KMS-11 (cell line): Measurements from ENCODE around the gene NPPC.
"Not testable (repeated sequence)": the region's sequence is repeated elsewhere in the genome, so short reads cannot be mapped to it uniquely, and the experiment has no call there.

Source experiments
- H2AFZ ChIP-seq: fragments of 200-600 bp; sonication (generic); 2 replicates; pipeline ENCODE4 v1.6.1; 2016; ENCODE audit warnings: antibody characterized with exemption, mixed run types, low read depth
- H3K27ac ChIP-seq: fragments of 200-600 bp; sonication (generic); 2 replicates; pipeline ENCODE4 v1.6.1; 2016; ENCODE audit warnings: mild to moderate bottlenecking, mixed run types
- H3K27me3 ChIP-seq: fragments of 200-600 bp; sonication (generic); 2 replicates; pipeline ENCODE4 v1.6.1; 2017; ENCODE audit warnings: mild to moderate bottlenecking, low read depth, mixed run types, moderate library complexity; ENCODE audit not compliant: insufficient read depth
- H3K36me3 ChIP-seq: fragments of 200-600 bp; sonication (generic); 2 replicates; pipeline ENCODE4 v1.6.1; 2017; ENCODE audit warnings: mild to moderate bottlenecking, mixed run types; ENCODE audit not compliant: insufficient read depth
- H3K4me1 ChIP-seq: fragments of 200-600 bp; sonication (generic); 2 replicates; pipeline ENCODE4 v1.6.1; 2016; ENCODE audit warnings: mild to moderate bottlenecking, low read depth, mixed run types; ENCODE audit not compliant: poor library complexity, severe bottlenecking
- H3K4me2 ChIP-seq: fragments of 200-600 bp; sonication (generic); 2 replicates; pipeline ENCODE4 v1.7.0; 2016; ENCODE audit warnings: mild to moderate bottlenecking, mixed run types
- H3K4me3 ChIP-seq: fragments of 200-600 bp; sonication (generic); IDR thresholded peaks from 2 replicates; pipeline ENCODE4 v1.6.1; 2017; ENCODE audit warnings: low read depth, low read length, mixed read lengths; ENCODE audit not compliant: insufficient read depth
- H3K79me2 ChIP-seq: fragments of 200-600 bp; sonication (generic); 2 replicates; pipeline ENCODE4 v1.6.1; 2016; ENCODE audit warnings: low read depth, mixed run types; ENCODE audit not compliant: insufficient read depth
- H3K9ac ChIP-seq: fragments of 200-600 bp; sonication (generic); 2 replicates; pipeline ENCODE4 v1.6.1; 2016; ENCODE audit warnings: mild to moderate bottlenecking, mixed run types
- H4K20me1 ChIP-seq: fragments of 200-600 bp; sonication (generic); 2 replicates; pipeline ENCODE4 v1.6.1; 2016; ENCODE audit warnings: mild to moderate bottlenecking, mixed run types; ENCODE audit not compliant: insufficient read depth
- CTCF ChIP-seq: fragments of 200-600 bp; sonication (generic); conservative IDR thresholded peaks from 2 replicates; pipeline ENCODE4 v1.6.1; 2017; ENCODE audit warnings: low read depth, mild to moderate bottlenecking, antibody characterized with exemption, low read length, moderate library complexity, mixed read lengths

Gene NPPC

GRCh38 chr2:231957913-231958763, 31.9 kb upstream of the NPPC start:
- Histone ChIP-seq H2AFZ (no peak overlapping the region), H3K36me3 (no peaks in the 10 kb centered on the region), H3K4me1 (peaks cover 4% of the 10 kb centered on the region), H3K27ac (no peak overlapping the region), H4K20me1 (no peaks in the 10 kb centered on the region), H3K9ac (no peak overlapping the region), H3K27me3 (no peaks in the 10 kb centered on the region), H3K4me2 (no peak overlapping the region), H3K4me3 (no peak overlapping the region), H3K79me2 (peaks cover 14% of the 10 kb centered on the region)
- TF ChIP-seq CTCF: no peak

GRCh38 chr2:231955758-231956472, 29.7 kb upstream of the NPPC start:
- H3K79me2 ChIP-seq: no peaks in the 10 kb centered on the region
- peaks cover 2% of the 10 kb centered on the region for H3K4me1 ChIP-seq

GRCh38 chr2:231951452-231952035, 25.3 kb upstream of the NPPC start:
- Histone ChIP-seq H3K9ac (no peak overlapping the region), H3K27ac (no peak overlapping the region), H3K36me3 (no peaks in the 10 kb centered on the region), H2AFZ (no peak overlapping the region), H3K79me2 (no peaks in the 10 kb centered on the region), H3K4me2 (no peak overlapping the region), H3K27me3 (no peaks in the 10 kb centered on the region), H3K4me3 (no peak overlapping the region), H3K4me1 (no peaks in the 10 kb centered on the region), H4K20me1 (no peaks in the 10 kb centered on the region)
- TF ChIP-seq CTCF: no peak

More at GRCh38 chr2:231955758-231956472, 29.7 kb upstream of the NPPC start:
- Histone ChIP-seq H2AFZ (no peak overlapping the region), H3K27ac (no peak overlapping the region), H3K27me3 (no peaks in the 10 kb centered on the region), H3K4me2 (no peak overlapping the region), H3K36me3 (no peaks in the 10 kb centered on the region), H4K20me1 (no peaks in the 10 kb centered on the region), H3K4me3 (no peak overlapping the region), H3K9ac (no peak overlapping the region)
- no peak for TF ChIP-seq CTCF

- no peak overlapping the region for H3K4me3 ChIP-seq
- no peaks in the 10 kb centered on the region for H3K4me1 ChIP-seq
Measured at GRCh38 chr2:231947694-231948093, 21.5 kb upstream of the NPPC start.

GRCh38 chr2:231947112-231947511, 20.9 kb upstream of the NPPC start:
- H3K4me1 ChIP-seq, H3K27me3 ChIP-seq, H3K4me3 ChIP-seq, H3K9ac ChIP-seq, H2AFZ ChIP-seq, H3K36me3 ChIP-seq, H4K20me1 ChIP-seq, H3K79me2 ChIP-seq, H3K4me2 ChIP-seq, H3K27ac ChIP-seq: not testable (repeated sequence)

More at GRCh38 chr2:231947694-231948093, 21.5 kb upstream of the NPPC start:
- Histone ChIP-seq H2AFZ (no peak overlapping the region), H3K27ac (no peak overlapping the region), H3K4me2 (no peak overlapping the region), H4K20me1 (no peaks in the 10 kb centered on the region), H3K79me2 (no peaks in the 10 kb centered on the region), H3K9ac (no peak overlapping the region), H3K27me3 (no peaks in the 10 kb centered on the region), H3K36me3 (no peaks in the 10 kb centered on the region)
- no peak for TF ChIP-seq CTCF
